Panc1 (cell line): ENCODE results near the gene TROAP. TPM values are rescaled to one million over a fixed set of nuclear protein-coding genes. Genes with fewer than 3 reads are reported as not detected.

ENCODE experiments used
- ATAC-seq: fragments of 200-7000 bp; cut with Tn5 transposase; 2 replicates; pipeline ENCODE4 v1.9.1; 2020; ENCODE audit warnings: mild to moderate bottlenecking, moderate library complexity
- BruUV-seq: library from RNA; stranded (reverse); fragments of 400-500 nt; replicated peaks from 2 replicates; lab custom pipeline; 2021; lab: Mats Ljungman, UMichigan
- CTCF ChIA-PET: fragments of 300-600 bp; sonication (Branson Sonifier 250); formaldehyde crosslinking; loops from one replicate; lab custom pipeline; 2022; ENCODE audit warnings: antibody characterized with exemption; lab: Charles Lee
- POLR2A ChIA-PET: fragments of 300-600 bp; sonication (Branson Sonifier 250); formaldehyde crosslinking; loops from one replicate; lab custom pipeline; 2022; ENCODE audit warnings: antibody characterized with exemption; lab: Charles Lee
- DNase-seq: peaks from one replicate; pipeline ENCODE4 v3.0.0-alpha.2; 2010; ENCODE audit warnings: low read depth, low spot score
- H3K27ac ChIP-seq: 2 replicates; pipeline ENCODE4 v1.5.1; 2011; ENCODE audit warnings: mild to moderate bottlenecking, low read length, inconsistent platforms
- H3K27me3 ChIP-seq: fragments of 200-500 bp; sonication (Bioruptor generic); 2 replicates; pipeline ENCODE4 v1.6.0; 2014; ENCODE audit warnings: low read length, inconsistent platforms; ENCODE audit not compliant: control insufficient read depth, insufficient read depth
- H3K36me3 ChIP-seq: fragments of 200-500 bp; sonication (Bioruptor generic); 2 replicates; pipeline ENCODE4 v1.5.1; 2014; ENCODE audit warnings: inconsistent platforms, mild to moderate bottlenecking, low read length, moderate library complexity; ENCODE audit not compliant: control insufficient read depth, insufficient read depth
- H3K4me1 ChIP-seq: 2 replicates; pipeline ENCODE4 v1.5.1; 2011; ENCODE audit warnings: inconsistent platforms, mild to moderate bottlenecking, low read length, moderate library complexity; ENCODE audit not compliant: control insufficient read depth, insufficient read depth
- H3K4me3 ChIP-seq, 2 experiments: 2 replicates each; pipeline ENCODE4 v1.5.1; 2011 to 2012; ENCODE audit warnings: low read depth in 2 of 2, low read length in 2 of 2, mild to moderate bottlenecking in 2 of 2, inconsistent platforms in 1 of 2, moderate library complexity in 1 of 2
- H3K9me3 ChIP-seq: fragments of 200-500 bp; sonication (Bioruptor generic); 2 replicates; pipeline ENCODE4 v1.5.1; 2014; ENCODE audit warnings: low read depth, mild to moderate bottlenecking, inconsistent platforms, low read length, moderate library complexity; ENCODE audit not compliant: control insufficient read depth, insufficient read depth
- POLR2AphosphoS5 ChIP-seq: IDR thresholded peaks from 2 replicates; pipeline ENCODE4 v1.6.1; 2012; ENCODE audit warnings: mild to moderate bottlenecking, low read depth, low read length, moderate library complexity
- SIN3A ChIP-seq: IDR thresholded peaks from 2 replicates; pipeline ENCODE4 v1.6.1; 2012; ENCODE audit warnings: low read depth, mild to moderate bottlenecking, low read length, moderate library complexity, borderline replicate concordance; ENCODE audit not compliant: insufficient read depth
- TCF7L2 ChIP-seq: IDR thresholded peaks from 2 replicates; pipeline ENCODE4 v1.6.1; 2011; ENCODE audit warnings: mild to moderate bottlenecking, low read depth, low read length, inconsistent platforms
- in situ Hi-C: cut with HindIII; loops from 2 replicates; pipeline ENCODE4 v1.10.0; 2016; ENCODE audit warnings: low sequenced_read_pairs, low pct_unique_long_range_greater_than_20kb
- intact Hi-C: fragments of 100-400 bp; cut with micrococcal nuclease; formaldehyde crosslinking; loops from one replicate; pipeline ENCODE4 v1.10.0; 2022; ENCODE audit not compliant: unreplicated experiment
- total RNA-seq: library from RNA; stranded (reverse); gene quantifications from one replicate; pipeline ENCODE4 v1.2.1, GENCODE V29; 2021; ENCODE audit not compliant: unreplicated experiment
- TF ChIP-seq, protein P1 (sequence below), 2 experiments: IDR thresholded peaks; 2 replicates each; pipeline ENCODE4 v1.6.1; 2011 to 2012; ENCODE audit warnings: low read depth in 2 of 2, control low read depth in 1 of 2, low read length in 1 of 2, mild to moderate bottlenecking in 1 of 2, moderate library complexity in 1 of 2; ENCODE audit not compliant: insufficient read depth in 1 of 2
- TF ChIP-seq, protein P2 (sequence below): fragments of 450-650 bp; IDR thresholded peaks from 2 replicates; pipeline ENCODE4 v1.5.1; 2017; ENCODE audit warnings: mild to moderate bottlenecking

The TROAP gene
- total RNA-seq, 1 experiment from 2014 or later = 50.0 TPM

DNA sequence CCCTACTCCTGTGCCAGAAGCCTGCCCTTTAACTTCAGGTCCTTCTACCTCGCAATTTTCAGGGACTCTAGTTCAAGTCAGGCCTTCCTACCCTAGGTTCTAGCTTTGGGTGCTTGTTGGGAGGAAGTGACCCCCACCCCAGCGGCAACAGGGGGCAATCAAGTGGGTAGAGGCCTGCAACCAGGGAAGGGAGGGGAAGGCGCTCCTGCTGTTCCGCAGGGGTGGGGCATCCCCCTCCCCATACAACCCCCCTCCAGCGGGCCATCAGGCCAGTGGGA, 28.3 kb upstream of the TROAP start:
- Histone ChIP-seq H3K4me1 (peaks cover 10% of the 10 kb centered on the region), H3K27me3 (no peaks in the 10 kb centered on the region), H3K9me3 (no peaks in the 10 kb centered on the region), H3K4me3 (no peak overlapping the region), H3K27ac (no peak overlapping the region), H3K36me3 (no peaks in the 10 kb centered on the region)
- DNase-seq = no peak
- CTCF ChIA-PET = interaction anchor here (0.5 to 1.6 kb wide), 8 partner anchors 10 to 567 kb away, joined by 3 to 11 read pairs (median 4); no protein-coding TSS in a partner anchor
- TF ChIP-seq, protein P1, sequence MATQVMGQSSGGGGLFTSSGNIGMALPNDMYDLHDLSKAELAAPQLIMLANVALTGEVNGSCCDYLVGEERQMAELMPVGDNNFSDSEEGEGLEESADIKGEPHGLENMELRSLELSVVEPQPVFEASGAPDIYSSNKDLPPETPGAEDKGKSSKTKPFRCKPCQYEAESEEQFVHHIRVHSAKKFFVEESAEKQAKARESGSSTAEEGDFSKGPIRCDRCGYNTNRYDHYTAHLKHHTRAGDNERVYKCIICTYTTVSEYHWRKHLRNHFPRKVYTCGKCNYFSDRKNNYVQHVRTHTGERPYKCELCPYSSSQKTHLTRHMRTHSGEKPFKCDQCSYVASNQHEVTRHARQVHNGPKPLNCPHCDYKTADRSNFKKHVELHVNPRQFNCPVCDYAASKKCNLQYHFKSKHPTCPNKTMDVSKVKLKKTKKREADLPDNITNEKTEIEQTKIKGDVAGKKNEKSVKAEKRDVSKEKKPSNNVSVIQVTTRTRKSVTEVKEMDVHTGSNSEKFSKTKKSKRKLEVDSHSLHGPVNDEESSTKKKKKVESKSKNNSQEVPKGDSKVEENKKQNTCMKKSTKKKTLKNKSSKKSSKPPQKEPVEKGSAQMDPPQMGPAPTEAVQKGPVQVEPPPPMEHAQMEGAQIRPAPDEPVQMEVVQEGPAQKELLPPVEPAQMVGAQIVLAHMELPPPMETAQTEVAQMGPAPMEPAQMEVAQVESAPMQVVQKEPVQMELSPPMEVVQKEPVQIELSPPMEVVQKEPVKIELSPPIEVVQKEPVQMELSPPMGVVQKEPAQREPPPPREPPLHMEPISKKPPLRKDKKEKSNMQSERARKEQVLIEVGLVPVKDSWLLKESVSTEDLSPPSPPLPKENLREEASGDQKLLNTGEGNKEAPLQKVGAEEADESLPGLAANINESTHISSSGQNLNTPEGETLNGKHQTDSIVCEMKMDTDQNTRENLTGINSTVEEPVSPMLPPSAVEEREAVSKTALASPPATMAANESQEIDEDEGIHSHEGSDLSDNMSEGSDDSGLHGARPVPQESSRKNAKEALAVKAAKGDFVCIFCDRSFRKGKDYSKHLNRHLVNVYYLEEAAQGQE (IDR thresholded peaks at IDR 0.05; ENCODE audit: insufficient read depth in 1 of 2, low read depth in 2 of 2, low read length in 1 of 2) = no peak
- no peak for TF ChIP-seq SIN3A
- no peak for TF ChIP-seq POLR2AphosphoS5
- TF ChIP-seq, protein P2, sequence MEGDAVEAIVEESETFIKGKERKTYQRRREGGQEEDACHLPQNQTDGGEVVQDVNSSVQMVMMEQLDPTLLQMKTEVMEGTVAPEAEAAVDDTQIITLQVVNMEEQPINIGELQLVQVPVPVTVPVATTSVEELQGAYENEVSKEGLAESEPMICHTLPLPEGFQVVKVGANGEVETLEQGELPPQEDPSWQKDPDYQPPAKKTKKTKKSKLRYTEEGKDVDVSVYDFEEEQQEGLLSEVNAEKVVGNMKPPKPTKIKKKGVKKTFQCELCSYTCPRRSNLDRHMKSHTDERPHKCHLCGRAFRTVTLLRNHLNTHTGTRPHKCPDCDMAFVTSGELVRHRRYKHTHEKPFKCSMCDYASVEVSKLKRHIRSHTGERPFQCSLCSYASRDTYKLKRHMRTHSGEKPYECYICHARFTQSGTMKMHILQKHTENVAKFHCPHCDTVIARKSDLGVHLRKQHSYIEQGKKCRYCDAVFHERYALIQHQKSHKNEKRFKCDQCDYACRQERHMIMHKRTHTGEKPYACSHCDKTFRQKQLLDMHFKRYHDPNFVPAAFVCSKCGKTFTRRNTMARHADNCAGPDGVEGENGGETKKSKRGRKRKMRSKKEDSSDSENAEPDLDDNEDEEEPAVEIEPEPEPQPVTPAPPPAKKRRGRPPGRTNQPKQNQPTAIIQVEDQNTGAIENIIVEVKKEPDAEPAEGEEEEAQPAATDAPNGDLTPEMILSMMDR = no peak
- no peak for TF ChIP-seq TCF7L2
- in situ Hi-C loops = no loop called here
- POLR2A ChIA-PET = interaction anchor here (0.6 kb wide), 1 partner anchor 12 kb away, joined by 5 read pairs; no protein-coding TSS in a partner anchor
- no TSS peak for BruUV-seq
- no peak for ATAC-seq
- intact Hi-C loops = no loop called here

DNA sequence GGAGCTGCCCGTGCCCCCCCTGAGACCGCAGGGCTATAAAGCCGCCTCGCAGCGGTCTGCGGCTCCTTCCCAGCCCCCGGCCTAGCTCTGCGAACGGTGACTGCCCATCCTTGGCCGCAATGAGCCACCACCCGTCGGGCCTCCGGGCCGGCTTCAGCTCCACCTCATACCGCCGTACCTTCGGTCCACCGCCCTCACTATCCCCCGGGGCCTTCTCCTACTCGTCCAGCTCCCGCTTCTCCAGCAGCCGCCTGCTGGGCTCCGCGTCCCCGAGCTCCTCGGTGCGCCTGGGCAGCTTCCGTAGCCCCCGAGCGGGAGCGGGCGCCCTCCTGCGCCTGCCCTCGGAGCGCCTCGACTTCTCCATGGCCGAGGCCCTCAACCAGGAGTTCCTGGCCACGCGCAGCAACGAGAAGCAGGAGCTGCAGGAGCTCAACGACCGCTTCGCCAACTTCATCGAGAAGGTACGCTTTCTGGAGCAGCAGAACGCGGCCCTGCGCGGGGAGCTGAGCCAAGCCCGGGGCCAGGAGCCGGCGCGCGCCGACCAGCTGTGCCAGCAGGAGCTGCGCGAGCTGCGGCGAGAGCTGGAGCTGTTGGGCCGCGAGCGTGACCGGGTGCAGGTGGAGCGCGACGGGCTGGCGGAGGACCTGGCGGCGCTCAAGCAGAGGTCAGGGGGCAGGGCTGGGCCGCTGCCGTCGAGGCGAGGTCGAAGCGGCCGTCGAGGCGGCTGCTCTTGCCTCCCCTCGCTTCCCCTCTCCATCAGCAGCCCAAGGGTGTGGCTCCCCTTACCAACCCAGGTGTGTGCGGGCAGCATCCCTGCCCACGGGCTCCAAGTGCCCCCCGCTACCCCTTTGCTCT, 27.7 kb upstream of the TROAP start, which contains the start of gene PRPH:
PRPH (plus strand) TSS at position 66 of the 855 bp plus-strand sequence; CDS start at position 120, 54 bp downstream.
- H3K27ac ChIP-seq = no peak within 1 kb of the TSS
- intact Hi-C loops (no loop called here), in situ Hi-C loops (no loop called here)
- BruUV-seq = no TSS peak
- ATAC-seq = no peak
- ChIA-PET POLR2A (interaction anchor here (0.6 kb wide), 3 partner anchors 13 to 77 kb away, joined by 3 to 13 read pairs (median 5); no protein-coding TSS in a partner anchor), CTCF (interaction anchor here (0.5 to 1.6 kb wide), 9 partner anchors 11 to 567 kb away, joined by 3 to 11 read pairs (median 4); no protein-coding TSS in a partner anchor)
- no peaks in the 10 kb centered on the region for H3K36me3 ChIP-seq
- DNase-seq = no peak
- TF ChIP-seq, protein P2 = no peak
- TF ChIP-seq SIN3A = no peak
- no peak for TF ChIP-seq POLR2AphosphoS5
- TF ChIP-seq, protein P1 (IDR thresholded peaks at IDR 0.05; ENCODE audit: insufficient read depth in 1 of 2, low read depth in 2 of 2, low read length in 1 of 2) = no peak
- TF ChIP-seq TCF7L2 = no peak
- H3K27me3 ChIP-seq = no peaks in the 10 kb centered on the region
- H3K9me3 ChIP-seq = no peaks in the 10 kb centered on the region
- H3K4me3 ChIP-seq = no peak within 1 kb of the TSS
- H3K4me1 ChIP-seq = peaks cover 10% of the 10 kb centered on the region
